ENCODE results near the gene RTN4RL2.

- TF ChIP-seq CTCF (IDR thresholded peaks at IDR 0.05; ENCODE audit: insufficient read depth, low read length, poor library complexity, severe bottlenecking): no peak
- TF ChIP-seq EZH2phosphoT487 (conservative IDR thresholded peaks at IDR 0.05; ENCODE audit: low read length): no peak
These were observed 13.0 kb downstream of the RTN4RL2 start for GRCh38 chr11:57473285-57473841.

Data from SU-DHL-6 (cell line).